ENCODE measurements around the gene PCDHB15. TPM values are rescaled to one million over a fixed set of nuclear protein-coding genes. Genes with fewer than 3 reads are reported as not detected.
"Not testable (repeated sequence)": the region's sequence is repeated elsewhere in the genome, so short reads cannot be mapped to it uniquely, and the experiment has no call there.

Gene PCDHB15
- 1 to 10 TPM; 3.1 to 3.6 TPM for total RNA-seq

DNA sequence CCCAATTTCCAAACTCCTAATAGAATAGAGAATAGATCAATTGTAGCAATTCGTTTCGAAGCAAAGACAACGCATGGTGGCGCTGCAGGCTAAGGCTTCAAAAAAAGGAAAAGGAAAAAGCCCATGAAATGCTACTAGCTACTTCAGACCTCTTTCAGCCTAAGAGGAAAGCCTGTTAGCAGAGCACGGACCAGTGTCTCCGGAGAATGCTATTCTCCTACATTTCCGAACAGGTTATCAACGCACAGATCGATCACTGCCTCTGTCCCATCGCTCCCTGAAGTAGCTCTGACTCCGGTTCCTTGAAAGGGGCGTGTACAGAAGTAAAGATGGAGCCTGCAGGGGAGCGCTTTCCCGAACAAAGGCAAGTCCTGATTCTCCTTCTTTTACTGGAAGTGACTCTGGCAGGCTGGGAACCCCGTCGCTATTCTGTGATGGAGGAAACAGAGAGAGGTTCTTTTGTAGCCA is at the start of gene PCDHB15:
Gene PCDHB15 (plus strand): TSS at position 146 of the 468 bp plus-strand sequence. CDS start 184 bp downstream, at position 330.
- intact Hi-C loops (cut with DNase I): no loop called here
- Histone ChIP-seq H3K9me3 (peaks cover 0 to 92% (median 10%) of the 10 kb centered on the region in 3 donors), H3K27ac (no peak within 1 kb of the TSS), H3K27me3 (no peaks in the 10 kb centered on the region), H3K36me3 (replicated peaks in 1 of 2; ENCODE audit: insufficient read depth in 1 of 2, low read depth in 2 of 2) (no peaks in the 10 kb centered on the region), H3K4me1 (no peaks in the 10 kb centered on the region), H3K4me3 (no peak within 1 kb of the TSS)
- DNase-seq: peak in 3 of 4 donors; percentile 14 to 50 (median 26)
- ATAC-seq: no peak
- TF ChIP-seq POLR2A (IDR thresholded peaks at IDR 0.05): no peak
- TF ChIP-seq CTCF (IDR thresholded peaks at IDR 0.05): peak in 3 of 7 experiments; percentile 14 to 20 (median 19)
- WGBS, 2 donors: 6 to 14% methylated on average over 16 of the region's 16 CpGs

DNA sequence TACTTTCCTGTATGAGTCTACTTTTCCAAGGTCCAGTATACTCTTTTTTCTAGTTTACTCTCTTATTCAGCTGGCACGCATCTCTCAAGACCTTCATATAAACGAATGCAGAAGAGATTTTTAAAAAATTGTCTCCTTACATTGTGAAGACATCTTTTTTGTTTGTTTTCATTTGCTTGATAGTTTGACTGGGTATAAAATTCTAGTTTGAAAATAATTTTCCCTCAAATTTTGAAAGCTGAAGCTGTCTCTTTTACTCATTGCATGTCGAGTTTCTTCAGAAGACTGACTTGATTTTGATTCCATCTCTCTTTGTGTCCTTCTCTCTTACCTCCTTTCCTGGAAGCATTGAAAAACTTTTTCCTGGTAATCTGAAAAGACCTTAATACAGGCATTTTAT is 48.8 kb upstream of the PCDHB15 start:
- WGBS, 2 donors: 36 to 47% methylated on average over 3 of the region's 3 CpGs

GRCh38 chr5:141199359-141200235 is 45.6 kb upstream of the PCDHB15 start, which contains the start of gene PCDHB11:
PCDHB11 (plus strand) TSS chr5:141199627; CDS start chr5:141199775, 148 bp downstream.
- H3K36me3 ChIP-seq (replicated peaks in 1 of 2; ENCODE audit: insufficient read depth in 1 of 2, low read depth in 2 of 2): no peaks in the 10 kb centered on the region
- WGBS, 2 donors: 19 to 44% methylated on average over 21 of the region's 21 CpGs
- H3K4me1 ChIP-seq: no peaks in the 10 kb centered on the region
- ATAC-seq: peak; percentile 30
- peak; percentile 35 to 52 (median 43) for DNase-seq
- peak within 1 kb of the TSS in 1 of 4 donors; percentile 47 for H3K27ac ChIP-seq
- H3K4me3 ChIP-seq: peak within 1 kb of the TSS in 1 of 2 donors; percentile 15
- H3K27me3 ChIP-seq: no peaks in the 10 kb centered on the region
- intact Hi-C loops (cut with DNase I): no loop called here
- TF ChIP-seq POLR2A (IDR thresholded peaks at IDR 0.05) (peak in 2 of 3 donors; percentile 17 to 32), CTCF (IDR thresholded peaks at IDR 0.05) (peak in 5 of 7 experiments; percentile 35 to 54 (median 50))
- peaks cover 0 to 24% (median 0%) of the 10 kb centered on the region in 3 donors for H3K9me3 ChIP-seq

More for the DNA sequence above, 48.8 kb upstream of the PCDHB15 start:
- Histone ChIP-seq H3K4me1 (no peaks in the 10 kb centered on the region), H3K27me3 (no peaks in the 10 kb centered on the region), H3K36me3 (replicated peaks in 1 of 2; ENCODE audit: insufficient read depth in 1 of 2, low read depth in 2 of 2) (no peaks in the 10 kb centered on the region), H3K4me3 (no peak overlapping the region), H3K27ac (no peak overlapping the region), H3K9me3 (peaks cover 0 to 28% (median 0%) of the 10 kb centered on the region in 3 donors)
- intact Hi-C loops (cut with DNase I): no loop called here
- no peak for TF ChIP-seq CTCF (IDR thresholded peaks at IDR 0.05)
- no peak for TF ChIP-seq POLR2A (IDR thresholded peaks at IDR 0.05)
- DNase-seq (no peak), ATAC-seq (no peak)

GRCh38 chr5:141201126-141201525 is 44.1 kb upstream of the PCDHB15 start:
- DNase-seq; H3K27ac ChIP-seq; H3K27me3 ChIP-seq; intact Hi-C loops (cut with DNase I); H3K4me1 ChIP-seq; ATAC-seq; H3K36me3 ChIP-seq (replicated peaks in 1 of 2; ENCODE audit: insufficient read depth in 1 of 2, low read depth in 2 of 2); H3K4me3 ChIP-seq: not testable (repeated sequence)
- H3K9me3 ChIP-seq: peaks cover 0 to 22% (median 0%) of the 10 kb centered on the region in 3 donors
- 32 to 40% methylated on average over 15 to 20 of the region's 38 CpGs for WGBS, 2 donors

DNA sequence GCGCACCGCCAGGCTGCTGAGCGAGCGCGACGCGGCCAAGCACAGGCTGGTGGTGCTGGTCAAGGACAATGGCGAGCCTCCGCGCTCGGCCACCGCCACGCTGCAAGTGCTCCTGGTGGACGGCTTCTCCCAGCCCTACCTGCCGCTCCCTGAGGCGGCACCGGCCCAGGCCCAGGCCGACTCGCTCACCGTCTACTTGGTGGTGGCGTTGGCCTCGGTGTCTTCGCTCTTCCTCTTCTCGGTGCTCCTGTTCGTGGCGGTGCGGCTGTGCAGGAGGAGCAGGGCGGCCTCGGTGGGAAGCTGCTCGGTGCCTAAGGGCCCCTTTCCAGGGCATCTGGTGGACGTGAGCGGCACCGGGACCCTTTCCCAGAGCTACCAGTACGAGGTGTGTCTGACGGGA is 43.5 kb upstream of the PCDHB15 start:
- DNase-seq; H3K36me3 ChIP-seq (replicated peaks in 1 of 2; ENCODE audit: insufficient read depth in 1 of 2, low read depth in 2 of 2); H3K4me3 ChIP-seq; H3K4me1 ChIP-seq; ATAC-seq; intact Hi-C loops (cut with DNase I); H3K27me3 ChIP-seq; H3K27ac ChIP-seq: not testable (repeated sequence)
- 24 to 52% methylated on average over 8 to 29 of the region's 35 CpGs for WGBS, 2 donors
- H3K9me3 ChIP-seq: peaks cover 0 to 16% (median 0%) of the 10 kb centered on the region in 3 donors

Data from body of pancreas (tissue), 4 donors.